GM12878 (cell line): ENCODE measurements around the gene BATF3. TPM values are rescaled to one million over a fixed set of nuclear protein-coding genes. Genes with fewer than 3 reads are reported as not detected.

Experiments used
- ATAC-seq: fragments of 200-7000 bp; cut with Tn5 transposase; 3 replicates; pipeline ENCODE4 v1.9.1; 2020; ENCODE audit warnings: mild to moderate bottlenecking, moderate library complexity
- BruUV-seq: library from RNA; stranded (reverse); fragments of 400-500 nt; replicated peaks from 2 replicates; lab custom pipeline; 2021; lab: Mats Ljungman, UMichigan
- CTCF ChIA-PET: fragments of 300-600 bp; sonication (Branson Sonifier 250); formaldehyde crosslinking; extraction: SDS; loops from one replicate; lab custom pipeline; 2021; ENCODE audit warnings: inconsistent platforms; lab: Yijun Ruan, JAX
- POLR2A ChIA-PET: fragments of 350-600 bp; formaldehyde crosslinking; extraction: SDS; loops from one replicate; lab custom pipeline; 2021; ENCODE audit warnings: inconsistent platforms; lab: Charles Lee
- RAD21 ChIA-PET: fragments of 300-600 bp; sonication (Branson Sonifier 250); formaldehyde crosslinking; loops from one replicate; lab custom pipeline; 2023; ENCODE audit warnings: antibody characterized with exemption; ENCODE audit not compliant: unreplicated experiment; lab: Charles Lee
- SMC1A ChIA-PET: fragments of 300-600 bp; sonication (Branson Sonifier 250); formaldehyde crosslinking; loops from one replicate; lab custom pipeline; 2023; ENCODE audit not compliant: unreplicated experiment, uncharacterized antibody; lab: Charles Lee
- DNase-seq: peaks from one replicate; pipeline ENCODE4 v3.0.0-alpha.2; 2011; ENCODE audit warnings: low read depth, low spot score
- FAIRE-seq: peaks from 3 replicates; lab custom pipeline; 2011; peaks lifted over from hg19 to GRCh38; lab: Jason Lieb, UNC
- H2AFZ ChIP-seq: 2 replicates; pipeline ENCODE4 v1.6.0; 2011; ENCODE audit warnings: low read depth, low read length, control low read depth; ENCODE audit not compliant: control insufficient read depth
- H3K27ac ChIP-seq: 2 replicates; pipeline ENCODE4 v1.5.1; 2011; ENCODE audit warnings: control low read depth; ENCODE audit not compliant: control insufficient read depth, insufficient read depth
- H3K27me3 ChIP-seq, 2 experiments: replicated peaks in 1 of 2; 2 replicates each; pipeline versions ENCODE4 v1.6.0 to v1.6.1; 2011; ENCODE audit warnings: low read length in 1 of 2; ENCODE audit not compliant: control insufficient read depth in 2 of 2, insufficient read depth in 2 of 2
- H3K36me3 ChIP-seq, 2 experiments: 2 replicates each; pipeline ENCODE4 v1.5.1; 2011; ENCODE audit warnings: low read length in 1 of 2; ENCODE audit not compliant: control insufficient read depth in 2 of 2, insufficient read depth in 2 of 2
- H3K4me1 ChIP-seq: 2 replicates; pipeline ENCODE4 v1.6.1; 2011; ENCODE audit warnings: mild to moderate bottlenecking, low read length, moderate library complexity, mixed read lengths; ENCODE audit not compliant: control insufficient read depth, insufficient read depth
- H3K4me2 ChIP-seq: 2 replicates; pipeline ENCODE4 v1.6.0; 2011; ENCODE audit warnings: control low read depth; ENCODE audit not compliant: control insufficient read depth, insufficient read depth
- H3K4me3 ChIP-seq: fragments of 200-600 bp; sonication (generic); 2 replicates; pipeline ENCODE4 v1.5.1; 2016
- H3K79me2 ChIP-seq: 2 replicates; pipeline ENCODE4 v1.6.0; 2011; ENCODE audit warnings: low read length; ENCODE audit not compliant: control insufficient read depth, insufficient read depth
- H3K9ac ChIP-seq: 2 replicates; pipeline ENCODE4 v1.8.0; 2011; ENCODE audit warnings: low read length, control low read depth, mixed read lengths; ENCODE audit not compliant: control insufficient read depth, insufficient read depth
- H3K9me3 ChIP-seq: replicated peaks from 3 replicates; pipeline ENCODE4 v1.5.1; 2011; ENCODE audit warnings: mild to moderate bottlenecking, low read length; ENCODE audit not compliant: control insufficient read depth, insufficient read depth
- H4K20me1 ChIP-seq: 2 replicates; pipeline ENCODE4 v1.6.0; 2011; ENCODE audit not compliant: control insufficient read depth, insufficient read depth
- BHLHE40 ChIP-seq, 2 experiments: fragments of 450-650 bp in 1 of 2; IDR thresholded peaks; 2 replicates each; pipeline ENCODE4 v1.6.1; 2011 to 2017; ENCODE audit warnings: low read depth in 2 of 2, borderline replicate concordance in 1 of 2, improper control_type of control experiment in 1 of 2, low read length in 1 of 2, mild to moderate bottlenecking in 1 of 2
- CREB1 ChIP-seq: IDR thresholded peaks from 2 replicates; pipeline ENCODE4 v1.6.1; 2012; ENCODE audit warnings: low read depth, mild to moderate bottlenecking, inconsistent platforms
- CTCF ChIP-seq, 3 experiments: IDR thresholded peaks in 2 of 3; conservative IDR thresholded peaks in 1 of 3; 2 replicates each; pipeline ENCODE4 v1.5.1; 2011; ENCODE audit warnings: low read depth in 3 of 3, low read length in 3 of 3, mild to moderate bottlenecking in 3 of 3, control low read depth in 2 of 3, moderate library complexity in 2 of 3, inconsistent platforms in 1 of 3, mixed read lengths in 1 of 3; ENCODE audit not compliant: control insufficient read depth in 2 of 3, insufficient read depth in 1 of 3; ENCODE audit errors: extremely low read depth in 1 of 3
- IKZF2 ChIP-seq, 2 experiments: fragments of 450-650 bp; IDR thresholded peaks; 2 replicates each; pipeline ENCODE4 v1.6.1; 2017; ENCODE audit warnings: mild to moderate bottlenecking in 2 of 2, moderate library complexity in 2 of 2
- MEF2B ChIP-seq: fragments of 450-650 bp; IDR thresholded peaks from 2 replicates; pipeline ENCODE4 v1.6.1; 2018; ENCODE audit warnings: mild to moderate bottlenecking, moderate library complexity; ENCODE audit not compliant: partially characterized antibody, poor library complexity, severe bottlenecking
- WGBS: methylation state at CpG from one replicate; pipeline ENCODE4 v1.1.6; 2016; ENCODE audit warnings: low lambda C conversion rate; ENCODE audit not compliant: insufficient replicate concordance, insufficient coverage; ENCODE audit errors: missing lambda C conversion rate; 5-methylcytosine and 5-hydroxymethylcytosine counted together
- in situ Hi-C: fragments of 300-500 bp; cut with MboI; formaldehyde crosslinking; loops from 9 replicates; pipeline ENCODE4 v1.14.3; 2018; ENCODE audit warnings: mixed read lengths
- intact Hi-C: fragments of 100-400 bp; cut with micrococcal nuclease; formaldehyde crosslinking; loops from one replicate; pipeline ENCODE4 v1.14.2; 2022; ENCODE audit not compliant: unreplicated experiment
- polyA plus RNA-seq, 11 experiments: library from polyadenylated mRNA; depleted of rRNA in 4 of 11; unstranded in 6 of 11; stranded (reverse) in 5 of 11; fragments of >200 nt; fragmentation: Nextera tagmentation in 4 of 11; fragmentation: Illumina TruSeq in 1 of 11; extraction: Ambion mirVana in 4 of 11; extraction: Trizol in 1 of 11; gene quantifications; 1 replicate in 1 of 11; 2 replicates in 10 of 11; pipeline versions ENCODE4 v1.2.1 to v1.2.3, GENCODE V29; 2011 to 2016; ENCODE audit warnings: inconsistent platforms in 2 of 11, missing spikeins in 2 of 11, low read depth in 1 of 11
- total RNA-seq, 4 experiments: library from RNA; depleted of rRNA in 3 of 4; stranded (reverse); fragments of >200 nt in 3 of 4; fragmentation: Illumina TruSeq in 1 of 4; extraction: Trizol in 1 of 4; gene quantifications; 2 replicates each; pipeline versions ENCODE4 v1.2.1 to v1.2.3, GENCODE V29; 2013 to 2021

Gene BATF3
- total and polyA plus RNA-seq, 10 of the 15 experiments (the other 5 are each of a cell fraction or from before 2014, with no cell fraction given): 11.1 to 56.8 (median 30.8) TPM

GRCh38 chr1:212700892-212701819 lies 1.5 kb upstream of the BATF3 start:
- Histone ChIP-seq H3K36me3 (peaks cover 0 to 2% of the 10 kb centered on the region in 2 experiments; a peak in 1 of 4 replicates), H3K9me3 (no peaks in the 10 kb centered on the region), H4K20me1 (no peaks in the 10 kb centered on the region), H3K4me2 (peak overlapping the region; percentile 95), H3K27ac (no peak overlapping the region), H3K27me3 (no peaks in the 10 kb centered on the region), H3K79me2 (peaks cover 6% of the 10 kb centered on the region), H3K4me1 (peaks cover 27% of the 10 kb centered on the region), H2AFZ (peak overlapping the region; percentile 49), H3K9ac (no peak overlapping the region), H3K4me3 (peak overlapping the region; percentile 82; the same call in 1 of the 2 replicates)
- SMC1A ChIA-PET: interaction anchor here (0.8 to 2.2 kb wide), 35 partner anchors 10 to 369 kb away, joined by 3 to 20 read pairs (median 5); no protein-coding TSS in a partner anchor
- TF ChIP-seq MEF2B (peak; percentile 76), CREB1 (0 out of 2 replicates have a peak, but pooled peaks have one; percentile 5), CTCF (IDR thresholded peaks at IDR 0.05 in 2 of 3, conservative IDR thresholded peaks at IDR 0.05 in 1 of 3; ENCODE audit: control insufficient read depth in 2 of 3, extremely low read depth in 1 of 3, insufficient read depth in 1 of 3, low read depth in 3 of 3, low read length in 3 of 3) (peak; percentile 6 to 30 (median 29); a peak in 2 of 6 replicates), BHLHE40 (IDR thresholded peaks at IDR 0.05; ENCODE audit: borderline replicate concordance in 1 of 2, low read depth in 2 of 2, low read length in 1 of 2) (peak; percentile 48 to 79; a peak in 3 of 4 replicates), IKZF2 (IDR thresholded peaks at IDR 0.05) (no peak)
- 3% methylated on average over 27 of the region's 27 CpGs for WGBS
- DNase-seq (no peak), ATAC-seq (peak; percentile 63), FAIRE-seq (peak; percentile 69)
- TSS peak; percentile 83 for BruUV-seq
- in situ Hi-C loops (no loop called here), intact Hi-C loops (loop anchor here (2.0 to 5.0 kb wide), 2 partner anchors 51 to 94 kb away; no protein-coding TSS in a partner anchor)
- POLR2A ChIA-PET: interaction anchor here (0.5 to 1.8 kb wide), 3 partner anchors 52 to 1326 kb away, joined by 4 to 6 read pairs (median 6); no protein-coding TSS in a partner anchor
- CTCF ChIA-PET: interaction anchor here (0.6 to 2.2 kb wide), 30 partner anchors 8 to 464 kb away, joined by 3 to 20 read pairs (median 4); no protein-coding TSS in a partner anchor
- RAD21 ChIA-PET: interaction anchor here (0.6 to 2.1 kb wide), 19 partner anchors 17 to 1020 kb away, joined by 3 to 23 read pairs (median 6); no protein-coding TSS in a partner anchor
